ENCODE measurements around the gene NLK.

DNA sequence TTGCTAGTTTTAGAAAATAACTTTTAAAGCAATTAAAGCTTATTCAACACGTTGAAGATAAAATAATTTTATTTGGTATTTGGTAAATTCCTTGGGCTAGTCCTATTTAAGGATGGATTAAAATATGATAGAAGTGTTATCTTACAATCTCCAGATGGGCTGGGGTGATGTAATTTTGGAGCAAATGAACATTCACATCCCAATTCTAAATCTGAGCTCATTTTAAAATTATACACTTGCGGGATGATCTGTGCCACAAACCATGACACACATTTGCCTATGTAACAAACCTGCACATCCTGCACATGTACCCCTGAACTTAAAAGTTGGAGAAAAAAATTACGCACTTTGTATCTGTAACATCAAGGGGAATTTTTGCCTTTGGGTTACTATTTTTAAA is 31.5 kb downstream of the NLK start:
- TF ChIP-seq CTCF (conservative IDR thresholded peaks at IDR 0.05; ENCODE audit: low read depth, low read length) (no peak), EZH2phosphoT487 (IDR thresholded peaks at IDR 0.05; ENCODE audit: borderline replicate concordance, low read length) (no peak)
